Middle frontal gyrus (tissue), 1 donor: Measurements from ENCODE around the gene S100PBP.
"Not testable (repeated sequence)": the region's sequence is repeated elsewhere in the genome, so short reads cannot be mapped to it uniquely, and the experiment has no call there.

Experiments
- DNase-seq: peaks from one replicate; pipeline ENCODE4 v3.0.0-alpha.2; 2015; ENCODE audit warnings: low spot score; ENCODE audit errors: extremely low spot score

The S100PBP gene

GRCh38 chr1:32900371-32900955, 83.0 kb downstream of the S100PBP start:
- no peak for DNase-seq

GRCh38 chr1:32900956-32901822, 83.7 kb downstream of the S100PBP start, which contains the start of gene TMEM54:
TSS of gene TMEM54 (minus strand) at chr1:32901389. CDS start at chr1:32901238, 151 bp downstream.
- no peak for DNase-seq

GRCh38 chr1:32901823-32902534, 84.5 kb downstream of the S100PBP start:
- no peak for DNase-seq

- DNase-seq, result no peak
These were observed 85.1 kb downstream of the S100PBP start for GRCh38 chr1:32902535-32902920.

- no peak for DNase-seq
These were observed 86.7 kb downstream of the S100PBP start for GRCh38 chr1:32903991-32904785.

- DNase-seq, result no peak
These were observed 87.3 kb downstream of the S100PBP start for GRCh38 chr1:32904797-32905196.

GRCh38 chr1:32905588-32905987, 88.1 kb downstream of the S100PBP start:
- DNase-seq, result not testable (repeated sequence)

GRCh38 chr1:32906654-32907053, 89.2 kb downstream of the S100PBP start:
- DNase-seq, result no peak

GRCh38 chr1:32907435-32907834, 90.0 kb downstream of the S100PBP start:
- DNase-seq, result no peak
